HepG2 (cell line): Measurements from ENCODE around the gene PXMP4. TPM values are rescaled to one million over a fixed set of nuclear protein-coding genes. Genes with fewer than 3 reads are reported as not detected.
A peak's percentile ranks its signal among the peaks of the same experiment; 100 is the strongest.

Source experiments
- EZH2 ChIP-seq: conservative IDR thresholded peaks from 2 replicates; pipeline ENCODE4 v1.6.1; 2012; ENCODE audit warnings: mild to moderate bottlenecking, low read depth, low read length, moderate library complexity
- GFI1 ChIP-seq: sonication (generic); formaldehyde crosslinking; IDR thresholded peaks from 2 replicates; pipeline ENCODE4 v1.5.0; 2020; ENCODE audit warnings: missing genetic modification reagents, mild to moderate bottlenecking, borderline replicate concordance
- PHB2 ChIP-seq: fragments of 450-650 bp; IDR thresholded peaks from 2 replicates; pipeline ENCODE4 v1.6.1; 2018; ENCODE audit not compliant: partially characterized antibody
- RFX5 ChIP-seq: IDR thresholded peaks from 2 replicates; pipeline ENCODE4 v1.6.1; 2011; ENCODE audit warnings: low read depth, low read length, improper control_type of control experiment
- RXRA ChIP-seq: sonication (generic); formaldehyde crosslinking; IDR thresholded peaks from 2 replicates; pipeline ENCODE4 v1.5.1; 2020; ENCODE audit warnings: missing genetic modification reagents
- STAT5B ChIP-seq: sonication (generic); formaldehyde crosslinking; IDR thresholded peaks from 2 replicates; pipeline ENCODE4 v1.4.0; 2020; ENCODE audit warnings: missing genetic modification reagents
- TBP ChIP-seq: sonication (generic); formaldehyde crosslinking; IDR thresholded peaks from 2 replicates; pipeline ENCODE4 v1.5.0; 2020; ENCODE audit warnings: missing genetic modification reagents
- TCF7L2 ChIP-seq: IDR thresholded peaks from 2 replicates; pipeline ENCODE4 v1.6.1; 2011; ENCODE audit warnings: mild to moderate bottlenecking, low read depth, low read length, moderate library complexity
- ZMYM2 ChIP-seq: sonication (generic); formaldehyde crosslinking; IDR thresholded peaks from 2 replicates; pipeline ENCODE4 v1.8.0; 2022; ENCODE audit warnings: mild to moderate bottlenecking, missing genetic modification reagents
- polyA plus RNA-seq, 8 experiments: library from polyadenylated mRNA; depleted of rRNA in 3 of 8; stranded (reverse) in 7 of 8; unstranded in 1 of 8; fragments of >200 nt; fragmentation: Illumina TruSeq in 4 of 8; extraction: Trizol in 4 of 8; gene quantifications; 2 replicates each; pipeline versions ENCODE4 v1.2.1 to v1.2.3, GENCODE V29; 2011 to 2016; ENCODE audit warnings: low read depth in 4 of 8, missing spikeins in 1 of 8, mixed read lengths in 1 of 8; ENCODE audit not compliant: insufficient read depth in 1 of 8
- total RNA-seq, 5 experiments: library from RNA; depleted of rRNA; stranded (reverse); fragments of >200 nt; fragmentation: Illumina TruSeq; extraction: Trizol; gene quantifications; 2 replicates each; pipeline ENCODE4 v1.2.3, GENCODE V29; 2016; ENCODE audit warnings: low read depth in 1 of 5
- TF ChIP-seq, protein P1 (sequence below): sonication (generic); formaldehyde crosslinking; IDR thresholded peaks from 2 replicates; pipeline ENCODE4 v1.8.0; 2022; ENCODE audit warnings: mild to moderate bottlenecking, missing genetic modification reagents, borderline replicate concordance
- TF ChIP-seq, protein P2 (sequence below): sonication (generic); formaldehyde crosslinking; IDR thresholded peaks from 2 replicates; pipeline ENCODE4 v1.4.0; 2020; ENCODE audit warnings: low read depth, mild to moderate bottlenecking, missing genetic modification reagents
- TF ChIP-seq, protein P3 (sequence below): sonication (generic); formaldehyde crosslinking; IDR thresholded peaks from 2 replicates; pipeline ENCODE4 v1.5.0; 2020; ENCODE audit warnings: mild to moderate bottlenecking, missing genetic modification reagents
- TF ChIP-seq, protein P4 (sequence below): sonication (generic); formaldehyde crosslinking; IDR thresholded peaks from 2 replicates; pipeline ENCODE4 v1.8.0; 2022; ENCODE audit warnings: mild to moderate bottlenecking, missing genetic modification reagents, moderate library complexity
- TF ChIP-seq, protein P5 (sequence below): sonication (generic); formaldehyde crosslinking; IDR thresholded peaks from 2 replicates; pipeline ENCODE4 v1.4.0; 2020; ENCODE audit warnings: missing genetic modification reagents, borderline replicate concordance

Gene PXMP4
- total and polyA plus RNA-seq, 2 of the 13 experiments (the other 11 are each of a cell fraction or from before 2014, with no cell fraction given) = not detected

DNA sequence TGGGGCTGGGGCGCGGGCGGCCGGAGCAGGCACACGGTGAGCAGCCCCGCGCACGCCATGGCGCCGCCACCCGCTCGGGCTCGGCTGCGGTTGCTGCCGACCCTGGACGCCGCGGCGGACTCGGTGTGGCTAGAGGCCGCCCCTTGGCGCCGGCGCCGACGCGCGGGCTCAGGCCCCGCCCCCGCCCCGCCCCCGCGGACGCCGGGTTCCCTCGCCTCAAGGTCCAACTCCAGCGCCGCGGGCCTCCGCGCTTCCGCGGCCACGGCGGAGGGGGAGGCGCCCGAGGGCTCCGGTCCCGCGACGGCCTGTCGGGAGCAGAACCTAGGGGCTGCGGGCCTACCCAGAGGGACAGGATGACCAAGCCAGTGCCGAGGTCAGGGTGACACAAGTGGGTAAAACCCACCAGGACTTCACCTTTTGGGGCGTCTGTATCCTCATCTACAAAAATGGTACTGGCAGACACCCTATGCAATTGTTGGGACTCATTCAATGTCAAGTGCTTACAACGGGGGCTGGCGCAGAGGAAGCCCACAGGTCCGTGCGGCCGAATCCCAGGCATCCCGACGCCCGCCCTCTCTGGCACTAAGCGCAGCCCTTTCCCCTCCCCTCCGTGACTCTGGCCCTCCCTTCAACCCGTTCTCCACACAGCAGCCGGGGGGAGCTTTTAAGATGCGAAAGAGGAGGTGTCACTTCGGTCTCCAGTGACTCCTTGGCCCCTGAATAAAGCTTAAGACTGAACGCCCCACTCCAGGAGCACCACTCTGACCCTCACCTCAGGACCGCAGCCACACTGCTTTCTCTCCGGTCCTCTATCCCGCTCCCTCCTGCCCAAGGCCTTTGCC is 45.6 kb downstream of the PXMP4 start, which contains the start of gene NECAB3 (continued):
- peak; percentile 67 for TF ChIP-seq GFI1
- TF ChIP-seq, protein P1, sequence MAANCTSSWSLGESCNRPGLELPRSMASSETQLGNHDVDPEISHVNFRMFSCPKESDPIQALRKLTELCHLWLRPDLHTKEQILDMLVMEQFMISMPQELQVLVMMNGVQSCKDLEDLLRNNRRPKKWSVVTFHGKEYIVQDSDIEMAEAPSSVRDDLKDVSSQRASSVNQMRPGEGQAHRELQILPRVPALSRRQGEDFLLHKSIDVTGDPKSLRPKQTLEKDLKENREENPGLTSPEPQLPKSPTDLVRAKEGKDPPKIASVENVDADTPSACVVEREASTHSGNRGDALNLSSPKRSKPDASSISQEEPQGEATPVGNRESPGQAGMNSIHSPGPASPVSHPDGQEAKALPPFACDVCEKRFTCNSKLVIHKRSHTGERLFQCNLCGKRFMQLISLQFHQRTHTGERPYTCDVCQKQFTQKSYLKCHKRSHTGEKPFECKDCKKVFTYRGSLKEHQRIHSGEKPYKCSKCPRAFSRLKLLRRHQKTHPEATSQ (CRISPR knock-in tag) = no peak
- peak; percentile 54; the same call in 1 of the 2 replicates for TF ChIP-seq RXRA (CRISPR knock-in tag)
- TF ChIP-seq PHB2 = no peak
- TF ChIP-seq, protein P2, sequence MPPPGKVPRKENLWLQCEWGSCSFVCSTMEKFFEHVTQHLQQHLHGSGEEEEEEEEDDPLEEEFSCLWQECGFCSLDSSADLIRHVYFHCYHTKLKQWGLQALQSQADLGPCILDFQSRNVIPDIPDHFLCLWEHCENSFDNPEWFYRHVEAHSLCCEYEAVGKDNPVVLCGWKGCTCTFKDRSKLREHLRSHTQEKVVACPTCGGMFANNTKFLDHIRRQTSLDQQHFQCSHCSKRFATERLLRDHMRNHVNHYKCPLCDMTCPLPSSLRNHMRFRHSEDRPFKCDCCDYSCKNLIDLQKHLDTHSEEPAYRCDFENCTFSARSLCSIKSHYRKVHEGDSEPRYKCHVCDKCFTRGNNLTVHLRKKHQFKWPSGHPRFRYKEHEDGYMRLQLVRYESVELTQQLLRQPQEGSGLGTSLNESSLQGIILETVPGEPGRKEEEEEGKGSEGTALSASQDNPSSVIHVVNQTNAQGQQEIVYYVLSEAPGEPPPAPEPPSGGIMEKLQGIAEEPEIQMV (CRISPR knock-in tag) = peak; percentile 99
- TF ChIP-seq ZMYM2 (CRISPR knock-in tag) = peak; percentile 73; the same call in 1 of the 2 replicates
- no peak for TF ChIP-seq TCF7L2
- TF ChIP-seq, protein P3, sequence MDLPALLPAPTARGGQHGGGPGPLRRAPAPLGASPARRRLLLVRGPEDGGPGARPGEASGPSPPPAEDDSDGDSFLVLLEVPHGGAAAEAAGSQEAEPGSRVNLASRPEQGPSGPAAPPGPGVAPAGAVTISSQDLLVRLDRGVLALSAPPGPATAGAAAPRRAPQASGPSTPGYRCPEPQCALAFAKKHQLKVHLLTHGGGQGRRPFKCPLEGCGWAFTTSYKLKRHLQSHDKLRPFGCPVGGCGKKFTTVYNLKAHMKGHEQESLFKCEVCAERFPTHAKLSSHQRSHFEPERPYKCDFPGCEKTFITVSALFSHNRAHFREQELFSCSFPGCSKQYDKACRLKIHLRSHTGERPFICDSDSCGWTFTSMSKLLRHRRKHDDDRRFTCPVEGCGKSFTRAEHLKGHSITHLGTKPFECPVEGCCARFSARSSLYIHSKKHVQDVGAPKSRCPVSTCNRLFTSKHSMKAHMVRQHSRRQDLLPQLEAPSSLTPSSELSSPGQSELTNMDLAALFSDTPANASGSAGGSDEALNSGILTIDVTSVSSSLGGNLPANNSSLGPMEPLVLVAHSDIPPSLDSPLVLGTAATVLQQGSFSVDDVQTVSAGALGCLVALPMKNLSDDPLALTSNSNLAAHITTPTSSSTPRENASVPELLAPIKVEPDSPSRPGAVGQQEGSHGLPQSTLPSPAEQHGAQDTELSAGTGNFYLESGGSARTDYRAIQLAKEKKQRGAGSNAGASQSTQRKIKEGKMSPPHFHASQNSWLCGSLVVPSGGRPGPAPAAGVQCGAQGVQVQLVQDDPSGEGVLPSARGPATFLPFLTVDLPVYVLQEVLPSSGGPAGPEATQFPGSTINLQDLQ (CRISPR knock-in tag) = no peak; the same call in 1 of the 2 replicates
- TF ChIP-seq, protein P4, sequence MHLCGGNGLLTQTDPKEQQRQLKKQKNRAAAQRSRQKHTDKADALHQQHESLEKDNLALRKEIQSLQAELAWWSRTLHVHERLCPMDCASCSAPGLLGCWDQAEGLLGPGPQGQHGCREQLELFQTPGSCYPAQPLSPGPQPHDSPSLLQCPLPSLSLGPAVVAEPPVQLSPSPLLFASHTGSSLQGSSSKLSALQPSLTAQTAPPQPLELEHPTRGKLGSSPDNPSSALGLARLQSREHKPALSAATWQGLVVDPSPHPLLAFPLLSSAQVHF = 0 out of 2 replicates have a peak, but pooled peaks have one; percentile 43
- TF ChIP-seq TBP = peak; percentile 82; the same call in 1 of the 2 replicates
- TF ChIP-seq EZH2 = no peak
- TF ChIP-seq STAT5B (CRISPR knock-in tag) = 0 out of 2 replicates have a peak, but pooled peaks have one; percentile 54
- TF ChIP-seq, protein P5, sequence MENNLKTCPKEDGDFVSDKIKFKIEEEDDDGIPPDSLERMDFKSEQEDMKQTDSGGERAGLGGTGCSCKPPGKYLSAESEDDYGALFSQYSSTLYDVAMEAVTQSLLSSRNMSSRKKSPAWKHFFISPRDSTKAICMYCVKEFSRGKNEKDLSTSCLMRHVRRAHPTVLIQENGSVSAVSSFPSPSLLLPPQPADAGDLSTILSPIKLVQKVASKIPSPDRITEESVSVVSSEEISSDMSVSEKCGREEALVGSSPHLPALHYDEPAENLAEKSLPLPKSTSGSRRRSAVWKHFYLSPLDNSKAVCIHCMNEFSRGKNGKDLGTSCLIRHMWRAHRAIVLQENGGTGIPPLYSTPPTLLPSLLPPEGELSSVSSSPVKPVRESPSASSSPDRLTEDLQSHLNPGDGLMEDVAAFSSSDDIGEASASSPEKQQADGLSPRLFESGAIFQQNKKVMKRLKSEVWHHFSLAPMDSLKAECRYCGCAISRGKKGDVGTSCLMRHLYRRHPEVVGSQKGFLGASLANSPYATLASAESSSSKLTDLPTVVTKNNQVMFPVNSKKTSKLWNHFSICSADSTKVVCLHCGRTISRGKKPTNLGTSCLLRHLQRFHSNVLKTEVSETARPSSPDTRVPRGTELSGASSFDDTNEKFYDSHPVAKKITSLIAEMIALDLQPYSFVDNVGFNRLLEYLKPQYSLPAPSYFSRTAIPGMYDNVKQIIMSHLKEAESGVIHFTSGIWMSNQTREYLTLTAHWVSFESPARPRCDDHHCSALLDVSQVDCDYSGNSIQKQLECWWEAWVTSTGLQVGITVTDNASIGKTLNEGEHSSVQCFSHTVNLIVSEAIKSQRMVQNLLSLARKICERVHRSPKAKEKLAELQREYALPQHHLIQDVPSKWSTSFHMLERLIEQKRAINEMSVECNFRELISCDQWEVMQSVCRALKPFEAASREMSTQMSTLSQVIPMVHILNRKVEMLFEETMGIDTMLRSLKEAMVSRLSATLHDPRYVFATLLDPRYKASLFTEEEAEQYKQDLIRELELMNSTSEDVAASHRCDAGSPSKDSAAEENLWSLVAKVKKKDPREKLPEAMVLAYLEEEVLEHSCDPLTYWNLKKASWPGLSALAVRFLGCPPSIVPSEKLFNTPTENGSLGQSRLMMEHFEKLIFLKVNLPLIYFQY = peak; percentile 42; the same call in 1 of the 2 replicates
- TF ChIP-seq RFX5 = no peak
